Right forelimb (tissue), 1 donor: ENCODE results near the gene XRCC6.

Experiments used
- DNase-seq: peaks from one replicate; pipeline ENCODE4 v3.0.0-alpha.2; 2018

Gene XRCC6

DNA sequence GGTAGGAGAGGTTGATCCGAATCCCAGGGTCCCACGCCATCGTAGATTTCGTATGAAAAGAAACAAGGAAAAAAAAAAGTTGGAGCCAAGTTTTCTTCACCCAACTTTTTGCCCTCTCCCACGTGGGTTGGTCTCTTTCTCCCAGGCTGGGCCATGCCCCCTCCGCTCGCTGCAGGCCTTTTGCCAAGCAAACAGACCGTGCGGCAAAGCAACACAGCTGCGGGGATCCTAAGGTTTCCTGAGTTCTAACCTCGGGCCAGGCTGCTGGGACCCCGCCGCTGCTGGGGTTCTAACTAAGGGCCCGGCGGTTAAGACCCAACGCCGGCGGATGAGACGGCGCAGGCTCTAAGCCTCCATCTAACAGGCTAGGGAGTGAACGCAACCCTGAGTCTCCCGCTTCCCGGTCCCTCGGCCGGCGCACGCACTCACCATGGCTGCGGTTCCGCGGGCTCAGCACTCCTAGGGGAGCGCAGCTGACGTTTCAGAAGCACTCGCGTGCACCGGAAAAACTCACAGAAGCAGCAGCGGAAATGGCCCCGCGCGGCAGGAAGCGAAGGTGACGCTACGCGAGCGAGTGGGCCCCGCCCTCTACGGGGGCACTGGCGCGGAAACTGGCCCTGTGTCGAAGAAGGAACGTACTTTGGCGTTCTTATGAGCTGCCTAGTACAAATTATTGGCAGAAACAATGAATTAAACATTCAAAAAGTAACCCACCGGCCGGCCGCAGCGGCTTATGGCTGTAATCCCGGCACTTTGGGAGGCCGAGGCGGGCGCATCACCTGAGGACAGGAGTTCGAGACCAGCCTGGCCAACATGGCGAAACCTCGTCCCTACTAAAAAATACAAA is 67.5 kb downstream of the XRCC6 start, which contains the start of gene SNU13:
TSS of gene SNU13 (minus strand) at position 503 of the 847 bp plus-strand sequence. CDS start at position 432, 71 bp downstream.
- DNase-seq: peak; percentile 93

DNA sequence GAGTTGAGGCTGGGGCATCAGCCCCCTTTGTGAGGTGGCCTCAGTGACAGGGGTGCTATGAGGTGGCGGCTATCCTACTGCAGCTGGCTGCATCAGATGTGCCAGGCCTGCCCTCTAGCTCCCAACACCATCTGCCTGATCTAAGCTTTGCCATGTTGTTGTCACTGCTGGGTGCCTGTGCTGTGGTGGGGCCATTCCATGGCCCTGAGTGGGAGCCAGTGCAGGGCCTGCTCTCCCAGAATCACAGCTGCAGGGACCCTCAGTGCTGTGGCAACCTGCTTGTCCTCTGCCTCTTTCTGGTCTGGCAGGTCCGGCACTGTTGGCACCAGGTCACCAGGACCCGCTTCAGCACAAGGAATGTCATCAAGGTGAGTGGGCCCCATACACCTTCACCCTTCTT is 69.4 kb downstream of the XRCC6 start:
- no peak for DNase-seq

DNA sequence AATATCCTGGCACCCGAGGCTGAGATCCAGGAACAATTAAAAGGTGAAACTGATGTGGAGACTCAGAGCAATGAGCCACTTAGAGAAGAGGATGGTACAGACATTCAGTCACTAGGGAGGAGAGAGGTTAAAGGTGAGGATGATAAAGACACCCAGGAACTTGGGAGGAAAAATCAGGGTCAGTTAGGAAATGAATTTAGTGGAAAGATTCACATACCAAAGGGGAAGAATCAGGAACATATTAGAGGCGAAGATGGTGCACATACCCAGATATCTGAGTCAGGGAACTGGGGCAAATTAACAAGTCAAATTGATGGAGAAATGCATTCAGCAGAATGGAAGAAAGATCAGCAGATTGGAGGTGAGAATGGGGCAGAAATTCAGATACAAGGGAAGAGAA is 74.1 kb downstream of the XRCC6 start:
- no peak for DNase-seq

DNA sequence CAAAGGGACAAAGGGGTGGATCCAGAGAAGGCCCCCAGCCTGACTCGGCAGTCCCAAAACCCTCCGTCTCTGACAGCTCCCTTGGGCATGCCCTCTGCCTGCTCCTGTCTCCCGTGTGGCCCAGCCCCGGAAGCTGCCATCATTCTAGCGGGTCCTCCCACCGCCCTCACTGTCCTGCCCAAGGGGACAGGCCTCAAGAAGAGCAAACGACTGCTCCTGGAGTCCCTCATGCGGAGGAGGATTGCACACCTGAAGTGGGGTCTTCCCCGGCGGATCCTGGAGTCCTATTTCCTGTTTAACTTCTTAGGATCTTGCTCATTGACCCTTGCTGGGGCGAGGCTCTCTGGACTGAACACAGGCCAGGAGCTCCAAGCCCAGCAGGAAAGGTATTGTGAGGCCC is 75.6 kb downstream of the XRCC6 start:
- no peak for DNase-seq

DNA sequence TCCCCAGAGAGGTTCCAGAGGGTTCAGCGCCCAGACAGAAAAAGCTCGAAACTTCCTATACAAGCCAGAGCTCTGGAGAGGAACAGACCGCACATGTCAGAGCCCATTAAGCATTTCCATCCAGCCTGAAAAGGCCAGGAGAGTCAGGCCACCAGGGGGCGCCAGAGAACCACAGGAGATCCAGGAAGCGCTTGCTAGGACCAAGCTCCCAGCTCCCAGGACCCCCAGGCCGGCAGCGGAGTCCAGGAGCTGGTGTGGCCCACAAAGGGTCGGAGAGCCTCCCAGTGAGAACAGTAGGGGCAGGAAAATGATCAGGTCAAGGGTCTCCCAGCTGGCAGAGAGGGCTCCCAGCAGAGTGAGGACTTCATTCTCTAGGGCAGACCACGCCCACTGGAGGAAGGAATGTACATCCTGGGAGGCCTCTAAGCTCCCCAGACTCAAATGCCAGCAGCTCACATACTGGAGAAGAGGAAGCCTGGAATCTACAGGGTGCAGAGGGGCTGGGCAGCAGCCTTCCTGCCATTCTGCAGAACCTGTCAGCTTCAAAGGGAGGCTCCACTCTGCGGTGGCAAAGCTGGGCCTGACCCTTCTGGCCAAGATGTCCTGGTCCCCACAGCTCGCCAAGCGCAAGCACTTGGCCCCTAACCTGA is 76.2 kb downstream of the XRCC6 start:
- peak; percentile 97 for DNase-seq

DNA sequence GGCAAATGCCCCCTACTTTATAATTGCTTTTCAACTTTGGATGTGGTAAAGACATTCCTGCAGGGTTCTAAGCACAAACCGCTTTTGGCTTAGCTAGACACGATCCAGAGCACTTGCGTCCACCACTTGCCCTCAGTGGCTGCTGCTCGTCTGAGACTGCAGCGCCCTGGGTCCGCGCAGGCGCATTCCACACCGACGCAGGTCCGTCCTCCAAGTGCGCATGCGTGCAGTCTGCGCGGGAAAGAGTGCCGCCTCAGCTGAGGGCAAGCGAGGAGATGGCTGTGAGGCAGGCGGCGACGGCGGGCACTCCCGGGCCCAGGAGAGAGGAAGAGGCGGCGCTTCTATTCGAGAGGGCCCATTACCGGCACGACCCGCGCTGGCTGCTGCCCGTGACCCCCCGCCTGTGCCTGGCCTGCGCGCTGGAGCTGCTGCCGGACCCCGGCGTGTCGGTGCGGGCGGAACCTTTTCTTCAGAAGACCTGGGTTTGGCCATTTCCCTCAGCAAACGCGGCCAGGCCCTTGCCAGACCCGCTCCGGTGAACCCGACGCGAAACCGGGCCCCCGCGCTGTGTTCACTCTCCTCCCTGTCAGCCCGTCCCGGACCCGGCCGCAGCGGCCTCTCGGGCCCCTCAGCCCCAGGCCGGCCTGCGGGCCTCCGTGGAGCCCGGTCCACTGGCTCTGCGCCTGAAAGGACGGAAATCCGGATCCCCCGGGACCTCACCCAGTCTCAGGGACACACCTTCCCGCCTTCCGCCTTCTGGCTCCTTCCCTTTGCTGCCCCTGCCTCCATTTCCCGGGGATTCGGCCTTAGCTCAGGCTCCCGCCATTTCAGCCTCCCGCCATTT is 78.4 kb downstream of the XRCC6 start, which contains the start of gene MEI1:
TSS of gene MEI1 (plus strand) at position 240 of the 844 bp plus-strand sequence. CDS start at position 276, 36 bp downstream.
- DNase-seq: peak; percentile 85

DNA sequence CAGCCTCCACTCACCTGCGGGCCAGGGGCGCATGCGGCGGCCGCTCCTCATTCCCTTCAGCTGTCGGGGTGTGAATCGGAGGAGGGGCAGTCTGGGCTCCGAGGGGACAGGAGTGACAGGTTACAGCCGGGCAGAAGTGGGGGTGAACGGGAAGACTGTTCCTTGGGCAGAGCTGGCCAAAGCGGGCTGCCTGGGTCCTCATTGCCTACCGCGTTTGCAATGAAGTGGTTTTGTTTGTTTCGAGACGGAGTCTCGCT is 78.9 kb downstream of the XRCC6 start:
- DNase-seq: no peak

DNA sequence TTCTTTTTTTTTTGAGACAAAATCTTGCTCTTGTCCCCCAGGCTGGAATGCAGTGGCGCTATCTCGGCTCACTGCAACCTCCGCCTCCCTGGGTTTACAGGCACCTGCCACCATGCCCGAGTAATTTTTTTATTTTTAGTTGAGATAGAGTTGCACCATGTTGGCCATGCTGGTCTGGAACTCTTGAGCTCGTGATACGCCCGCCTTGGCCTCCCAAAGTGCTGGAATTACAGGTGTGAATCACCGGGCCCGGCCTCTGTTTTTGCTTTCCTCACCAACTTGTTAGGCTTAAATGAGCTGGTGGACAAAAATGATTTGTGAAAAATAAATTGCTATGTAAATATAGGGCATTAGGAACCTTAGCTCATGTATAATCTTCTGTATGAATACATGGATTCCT is 81.7 kb downstream of the XRCC6 start:
- no peak for DNase-seq

DNA sequence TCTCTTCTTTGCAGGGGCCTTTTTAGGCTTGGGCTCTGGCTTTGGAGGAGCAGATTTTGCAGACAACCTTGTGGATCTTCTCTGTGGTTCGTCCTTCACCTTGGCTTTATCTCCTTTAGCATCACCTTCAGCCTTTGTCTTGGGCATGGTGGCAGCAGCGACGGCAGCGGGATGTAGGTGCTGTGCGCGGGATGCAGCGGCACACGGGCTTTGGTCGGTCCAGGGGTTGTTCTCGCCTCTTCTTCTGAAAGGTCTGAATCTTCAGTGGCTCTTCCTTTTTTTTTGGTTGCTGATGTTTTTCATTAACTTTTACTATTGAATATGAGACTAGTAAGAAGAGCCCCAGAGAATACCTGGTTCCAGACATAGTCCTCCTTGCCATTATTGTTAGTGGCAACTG is 88.2 kb downstream of the XRCC6 start:
- no peak for DNase-seq

DNA sequence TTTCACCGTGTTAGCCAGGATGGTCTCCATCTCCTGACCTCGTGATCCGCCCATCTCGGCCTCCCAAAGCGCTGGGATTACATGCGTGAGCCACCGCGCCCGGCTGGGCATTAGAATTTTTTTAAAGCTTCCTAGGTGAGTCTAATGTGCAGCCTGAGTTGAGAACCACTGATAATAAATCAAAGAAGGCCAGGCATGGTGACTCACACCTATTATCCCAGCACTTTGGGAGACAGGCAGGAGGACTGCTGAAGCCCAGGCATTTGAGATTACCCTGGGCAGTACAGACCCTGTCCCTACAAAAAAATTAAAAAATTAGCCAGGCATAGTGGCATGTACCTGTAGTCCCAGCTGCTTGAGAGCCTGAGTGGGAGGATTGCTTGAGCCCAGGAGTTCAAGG is 91.9 kb downstream of the XRCC6 start:
- no peak for DNase-seq
